ENCODE measurements around the gene SCG2.

GRCh38 chr2:223594259-223594658 is 7.9 kb downstream of the SCG2 start:
- TF ChIP-seq, protein P1, sequence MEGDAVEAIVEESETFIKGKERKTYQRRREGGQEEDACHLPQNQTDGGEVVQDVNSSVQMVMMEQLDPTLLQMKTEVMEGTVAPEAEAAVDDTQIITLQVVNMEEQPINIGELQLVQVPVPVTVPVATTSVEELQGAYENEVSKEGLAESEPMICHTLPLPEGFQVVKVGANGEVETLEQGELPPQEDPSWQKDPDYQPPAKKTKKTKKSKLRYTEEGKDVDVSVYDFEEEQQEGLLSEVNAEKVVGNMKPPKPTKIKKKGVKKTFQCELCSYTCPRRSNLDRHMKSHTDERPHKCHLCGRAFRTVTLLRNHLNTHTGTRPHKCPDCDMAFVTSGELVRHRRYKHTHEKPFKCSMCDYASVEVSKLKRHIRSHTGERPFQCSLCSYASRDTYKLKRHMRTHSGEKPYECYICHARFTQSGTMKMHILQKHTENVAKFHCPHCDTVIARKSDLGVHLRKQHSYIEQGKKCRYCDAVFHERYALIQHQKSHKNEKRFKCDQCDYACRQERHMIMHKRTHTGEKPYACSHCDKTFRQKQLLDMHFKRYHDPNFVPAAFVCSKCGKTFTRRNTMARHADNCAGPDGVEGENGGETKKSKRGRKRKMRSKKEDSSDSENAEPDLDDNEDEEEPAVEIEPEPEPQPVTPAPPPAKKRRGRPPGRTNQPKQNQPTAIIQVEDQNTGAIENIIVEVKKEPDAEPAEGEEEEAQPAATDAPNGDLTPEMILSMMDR (IDR thresholded peaks at IDR 0.05; ENCODE audit: insufficient read depth, low read depth, low read length): no peak
- TF ChIP-seq EZH2 (IDR thresholded peaks at IDR 0.05; ENCODE audit: insufficient read depth, low read length): no peak
